HG03520 (cell line): ENCODE measurements around the gene LTO1.

ENCODE experiments used
- ATAC-seq: cut with Tn5 transposase; IDR thresholded peaks from one replicate; pipeline ENCODE4 v1.9.1; 2021; ENCODE audit warnings: mild to moderate bottlenecking, moderate library complexity; ENCODE audit not compliant: unreplicated experiment

The LTO1 gene

DNA sequence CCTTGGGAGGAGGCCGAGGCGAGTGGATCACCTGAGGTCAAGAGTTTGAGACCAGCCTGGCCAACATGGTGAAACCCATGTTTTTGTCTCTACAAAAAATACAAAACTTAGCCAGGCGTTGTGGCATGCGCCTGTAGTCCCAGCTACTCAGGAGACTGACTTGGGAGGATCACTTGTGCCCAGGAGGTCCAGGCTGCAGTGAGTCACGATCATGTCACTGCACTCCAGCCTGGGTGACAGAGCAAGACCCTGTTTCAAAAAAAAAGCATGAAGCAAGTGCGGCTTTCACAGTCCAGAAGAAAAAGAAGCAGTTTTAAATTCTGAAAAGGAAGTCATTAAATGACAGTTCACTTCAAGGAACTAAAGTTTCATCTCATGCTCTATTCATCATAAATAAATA is 7.1 kb upstream of the LTO1 start:
- no peak for ATAC-seq

DNA sequence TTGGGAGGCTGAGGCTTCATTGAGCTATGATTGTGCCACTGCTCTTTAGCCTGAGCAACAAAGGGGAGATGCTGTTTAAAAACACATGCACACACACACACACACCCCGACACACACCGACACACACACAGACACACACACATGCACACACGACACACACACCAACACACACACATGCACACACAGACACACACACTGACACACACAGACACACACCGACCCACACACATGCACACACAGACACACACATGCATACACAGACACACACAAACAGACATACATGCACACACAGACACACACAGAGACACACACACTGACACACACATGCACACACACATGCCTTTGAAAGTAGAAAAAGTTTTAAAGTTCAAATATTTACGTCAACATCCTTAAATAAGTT is 5.5 kb upstream of the LTO1 start:
- ATAC-seq = no peak

DNA sequence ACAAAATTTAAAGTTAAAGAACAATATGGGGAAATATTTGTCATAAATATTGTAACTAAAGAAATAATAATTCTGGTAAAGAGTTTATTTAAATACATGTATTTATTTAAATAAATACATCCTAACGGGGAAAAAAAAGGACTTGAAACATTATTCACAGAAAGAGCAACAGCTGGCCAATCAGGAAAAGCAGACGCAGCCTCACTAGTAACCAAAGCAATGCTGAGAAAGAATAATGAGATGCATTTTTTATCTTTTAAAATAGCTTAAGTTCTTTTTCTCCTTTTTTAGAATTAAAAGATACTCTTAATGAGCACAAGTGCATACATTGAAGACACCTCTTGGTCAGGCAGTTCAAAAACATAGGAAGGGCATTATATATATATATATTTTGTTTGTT is 2.6 kb upstream of the LTO1 start:
- no peak for ATAC-seq

DNA sequence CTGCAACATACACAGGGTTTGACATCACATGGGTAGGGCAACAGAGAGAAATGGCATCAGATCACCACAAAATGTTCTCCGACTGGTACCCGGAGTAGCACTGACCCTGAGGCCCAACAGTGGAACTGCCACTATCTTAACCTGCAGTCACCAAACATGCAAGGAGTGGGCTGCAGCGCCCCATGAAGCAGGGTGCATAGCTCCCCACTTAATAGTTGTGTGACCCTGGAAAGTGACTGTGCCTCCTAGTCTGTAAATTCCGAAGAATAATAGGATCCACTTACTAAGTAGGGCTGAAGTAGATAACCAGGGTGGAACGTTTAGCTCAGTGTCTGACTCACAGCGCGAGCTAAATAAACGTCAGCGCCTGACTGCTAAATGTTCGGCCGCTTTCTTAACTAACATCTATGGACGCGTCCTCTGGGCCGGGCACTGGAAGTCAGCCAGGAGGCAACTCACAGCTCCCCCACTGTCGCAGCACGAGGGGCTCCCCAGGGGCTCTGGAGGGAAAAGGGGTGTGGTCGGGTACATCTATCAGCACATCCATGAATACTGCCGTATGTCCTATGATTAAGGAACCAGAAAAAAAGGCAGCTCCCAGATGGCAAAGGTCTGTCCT is 777 bp downstream of the LTO1 start:
- no peak for ATAC-seq

DNA sequence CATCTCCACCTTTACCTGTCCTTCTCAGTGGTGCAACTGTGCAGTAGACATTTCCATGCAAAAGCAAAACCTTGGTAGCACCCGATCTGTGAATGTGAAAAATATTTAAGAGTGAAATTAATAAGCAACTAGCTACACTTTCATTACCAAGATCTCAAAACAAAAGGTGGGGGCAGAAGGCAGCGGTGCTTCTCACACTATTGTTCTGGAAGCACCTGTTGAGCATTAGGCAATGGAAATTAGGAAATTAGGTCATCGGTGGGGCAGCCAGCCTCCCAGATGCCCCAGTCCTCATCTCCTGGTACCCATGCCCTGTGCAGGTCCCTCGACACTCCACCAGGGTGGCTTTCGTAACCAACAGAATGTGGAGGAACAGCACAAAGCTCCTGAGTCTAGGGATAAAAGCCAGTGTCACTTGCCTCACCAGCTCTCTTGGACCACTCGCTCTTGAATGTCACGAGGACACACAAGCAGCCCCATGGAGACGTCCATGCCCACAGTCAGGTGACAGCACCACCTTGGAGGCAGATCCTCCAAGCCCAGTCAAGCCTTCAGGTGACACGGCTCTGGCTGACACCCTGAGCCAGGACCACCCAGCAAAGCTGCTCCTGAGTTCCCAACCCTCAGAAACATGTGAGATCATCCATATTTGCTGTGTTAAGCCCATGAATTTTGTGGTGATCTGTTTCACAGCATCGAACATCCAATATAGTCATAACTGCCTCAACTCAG is 3.3 kb downstream of the LTO1 start:
- ATAC-seq = no peak

DNA sequence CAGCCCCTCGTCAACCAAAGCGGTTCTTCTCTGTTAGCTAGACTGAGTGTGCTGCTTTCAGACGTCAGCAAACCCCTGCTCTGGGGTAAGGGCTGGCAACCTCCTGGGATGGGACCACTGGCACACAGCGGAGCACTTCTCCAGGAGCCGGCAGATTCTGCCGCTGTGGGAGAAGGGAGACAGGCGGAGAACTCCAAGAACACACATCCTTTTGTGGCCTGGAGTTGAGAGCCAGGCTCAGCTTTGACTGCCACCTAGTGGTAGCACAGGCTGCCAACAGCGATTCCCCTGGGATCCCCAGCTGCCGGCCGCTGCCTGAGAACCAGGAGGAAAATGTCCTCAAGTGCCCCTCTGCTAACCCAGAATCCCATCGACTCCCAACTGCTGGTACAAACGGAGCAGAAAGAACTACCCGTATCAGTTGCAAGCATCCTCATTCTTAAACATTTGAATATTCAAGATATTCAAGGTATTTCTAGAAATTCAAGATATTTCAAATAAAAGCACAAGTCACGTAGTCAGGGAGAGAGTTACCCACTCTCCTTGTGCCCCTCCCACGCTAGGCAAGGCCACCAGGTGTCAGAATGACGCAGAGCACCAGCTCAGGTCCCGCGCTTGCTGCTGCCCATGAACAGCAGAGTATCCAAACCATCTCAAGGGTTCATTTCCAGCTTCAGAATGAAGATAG is 4.9 kb downstream of the LTO1 start:
- no peak for ATAC-seq

DNA sequence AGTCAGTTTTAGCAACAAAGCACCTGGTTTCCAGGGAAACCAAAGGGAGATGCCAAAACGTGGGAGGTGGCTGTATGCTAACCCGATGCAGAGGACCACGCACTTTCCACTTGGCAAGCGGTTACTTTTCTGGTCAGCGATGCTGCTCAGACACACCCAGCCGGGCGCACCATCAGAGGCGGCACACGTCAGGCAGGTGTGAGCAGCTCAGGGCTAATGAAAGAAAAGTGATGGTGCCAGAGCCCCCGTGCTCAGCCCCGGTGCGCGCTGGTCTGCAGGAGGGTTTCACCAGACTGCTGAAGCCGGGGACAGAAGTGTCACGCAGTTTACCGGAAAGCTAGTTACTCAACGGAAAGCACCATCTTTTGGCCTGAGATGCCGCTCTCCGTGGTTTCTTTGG is 5.7 kb downstream of the LTO1 start:
- no peak for ATAC-seq

DNA sequence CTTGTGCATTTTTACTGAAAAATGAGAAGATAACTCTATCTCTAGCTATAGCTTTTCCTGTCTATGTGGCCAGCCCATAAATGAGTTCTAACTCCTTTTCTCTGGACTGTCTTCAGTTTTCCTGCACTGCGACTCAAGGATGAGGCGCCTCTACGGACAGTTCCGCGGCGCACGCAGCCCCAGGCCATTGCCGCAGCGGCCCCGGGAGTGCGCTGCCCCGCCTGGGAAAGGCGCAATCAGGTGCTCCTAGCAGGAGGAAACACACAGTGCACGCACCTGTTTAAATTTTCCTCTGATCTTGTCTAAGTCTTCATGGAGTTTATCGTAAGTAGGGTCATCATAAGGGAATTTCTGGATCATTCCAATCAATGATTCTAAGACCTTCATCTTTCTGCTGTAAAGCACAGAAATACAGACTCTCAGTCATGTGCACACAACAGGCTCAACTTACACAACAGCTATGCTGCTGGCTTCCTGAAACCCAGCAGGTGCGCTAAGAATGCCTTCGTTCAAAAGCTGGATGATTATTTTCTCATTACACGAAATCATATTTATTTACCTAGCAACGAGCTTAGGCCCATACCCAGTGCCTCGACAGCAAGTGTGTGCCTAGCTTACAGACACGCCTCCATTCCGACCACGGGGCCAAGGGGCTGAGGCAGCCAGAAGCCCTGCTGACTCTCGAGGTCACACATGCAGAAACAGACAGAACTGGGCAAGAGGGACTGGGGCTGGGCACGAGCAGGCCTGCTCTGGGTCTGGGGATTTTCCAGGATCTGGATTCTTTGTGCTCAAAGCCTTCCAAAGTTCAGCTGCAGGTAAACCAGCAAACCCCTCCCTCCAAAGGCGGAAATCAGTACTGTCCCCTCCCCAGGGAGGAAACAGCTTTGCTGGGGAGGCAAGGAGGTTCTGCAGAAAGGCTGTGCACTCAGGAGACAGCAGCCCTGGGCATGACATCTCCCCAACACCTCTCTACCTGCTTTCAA is 7.2 kb downstream of the LTO1 start:
- ATAC-seq = no peak

DNA sequence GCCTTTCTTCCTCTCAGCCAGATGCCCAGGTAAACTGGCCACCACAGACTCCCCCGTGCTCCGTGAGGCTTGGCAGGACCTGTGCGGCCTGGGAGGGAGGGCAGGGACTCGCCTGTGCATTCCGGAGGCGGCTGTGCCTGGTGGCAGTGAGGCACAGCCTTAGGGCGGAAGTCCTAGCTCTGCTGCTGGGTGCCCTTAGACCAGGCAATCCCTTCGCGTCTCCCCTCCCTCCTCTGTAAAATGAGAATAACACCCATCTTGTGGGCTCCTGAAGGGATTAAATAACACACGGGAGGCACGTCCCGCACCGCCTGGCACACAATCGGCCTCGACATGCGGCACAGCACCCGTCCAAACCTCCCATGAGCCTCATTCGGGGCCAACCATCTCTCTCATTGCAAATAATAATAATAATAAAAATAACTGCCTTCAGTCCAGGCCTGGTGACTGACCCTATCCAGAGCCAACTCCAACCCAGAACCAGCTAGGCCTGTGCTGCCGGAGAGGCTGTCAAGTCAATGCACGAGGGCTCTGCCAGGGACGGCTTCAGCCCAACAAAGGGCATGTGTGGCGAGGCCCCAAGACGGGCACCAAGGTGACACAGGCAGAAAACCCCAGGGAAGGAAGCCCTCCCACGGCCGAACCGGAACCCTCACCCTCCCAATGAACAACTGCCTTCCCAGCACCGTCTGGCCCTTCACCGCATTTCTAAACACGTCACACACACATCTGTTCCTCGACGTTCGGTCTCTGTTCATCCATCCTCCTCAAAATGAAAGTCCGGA is 8.2 kb downstream of the LTO1 start:
- ATAC-seq = no peak

DNA sequence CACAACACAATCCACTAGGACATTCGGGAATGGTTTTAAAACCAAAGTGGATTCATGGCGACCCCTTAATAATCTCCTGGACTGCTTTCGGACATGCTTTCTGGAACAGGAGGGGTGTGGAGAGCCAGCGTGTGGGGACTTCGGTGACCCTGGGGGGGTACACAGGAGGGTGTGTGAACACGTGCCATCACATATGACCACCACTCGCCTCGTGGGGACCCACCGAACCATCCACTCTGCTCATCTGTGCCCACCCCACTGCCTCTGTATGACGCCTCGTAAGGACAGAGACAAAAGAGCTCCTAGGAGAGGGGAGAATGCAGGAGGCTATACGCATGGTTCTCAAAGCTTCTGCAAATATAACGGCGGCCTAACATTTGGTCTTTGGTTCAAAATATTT is 8.9 kb downstream of the LTO1 start:
- ATAC-seq = no peak

DNA sequence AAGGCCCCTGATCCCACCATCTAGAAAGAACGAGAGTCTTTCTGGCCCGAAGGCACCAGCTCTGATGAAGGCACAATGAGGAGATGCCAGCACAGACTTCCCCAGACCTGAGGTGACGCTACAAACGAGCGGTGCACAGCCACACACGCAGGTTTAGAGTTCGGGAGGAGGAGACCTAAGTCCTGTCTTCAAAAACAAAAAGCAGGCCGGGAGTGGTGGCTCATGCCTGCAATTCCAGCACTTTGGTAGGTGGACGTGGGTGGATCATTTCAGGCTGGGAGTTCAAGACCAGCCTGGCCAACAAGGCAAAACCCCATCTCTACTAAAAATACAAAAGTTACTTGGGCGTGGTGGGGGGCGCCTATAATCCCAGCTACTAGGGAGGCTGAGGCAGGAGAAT is 9.5 kb downstream of the LTO1 start:
- no peak for ATAC-seq

DNA sequence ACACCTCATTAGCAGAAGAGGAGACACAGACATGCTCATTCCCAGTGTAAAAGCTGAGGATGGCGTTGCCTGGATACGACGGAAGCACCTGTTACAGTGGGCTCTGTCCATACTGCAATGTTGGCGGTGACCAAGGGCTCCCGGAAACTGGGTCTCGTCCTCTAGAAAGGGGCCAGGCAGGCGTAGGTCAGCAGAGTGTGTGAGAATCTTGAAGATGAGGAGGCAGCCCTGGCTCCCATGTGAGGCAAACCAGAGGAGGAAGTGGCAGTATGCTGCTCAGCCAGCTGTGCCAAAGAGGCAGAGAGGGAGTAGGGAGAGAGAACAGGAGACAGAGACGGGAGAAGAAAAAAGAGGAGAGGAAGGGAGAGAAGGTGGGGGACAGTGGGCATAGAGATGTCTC is 10.3 kb downstream of the LTO1 start:
- no peak for ATAC-seq

DNA sequence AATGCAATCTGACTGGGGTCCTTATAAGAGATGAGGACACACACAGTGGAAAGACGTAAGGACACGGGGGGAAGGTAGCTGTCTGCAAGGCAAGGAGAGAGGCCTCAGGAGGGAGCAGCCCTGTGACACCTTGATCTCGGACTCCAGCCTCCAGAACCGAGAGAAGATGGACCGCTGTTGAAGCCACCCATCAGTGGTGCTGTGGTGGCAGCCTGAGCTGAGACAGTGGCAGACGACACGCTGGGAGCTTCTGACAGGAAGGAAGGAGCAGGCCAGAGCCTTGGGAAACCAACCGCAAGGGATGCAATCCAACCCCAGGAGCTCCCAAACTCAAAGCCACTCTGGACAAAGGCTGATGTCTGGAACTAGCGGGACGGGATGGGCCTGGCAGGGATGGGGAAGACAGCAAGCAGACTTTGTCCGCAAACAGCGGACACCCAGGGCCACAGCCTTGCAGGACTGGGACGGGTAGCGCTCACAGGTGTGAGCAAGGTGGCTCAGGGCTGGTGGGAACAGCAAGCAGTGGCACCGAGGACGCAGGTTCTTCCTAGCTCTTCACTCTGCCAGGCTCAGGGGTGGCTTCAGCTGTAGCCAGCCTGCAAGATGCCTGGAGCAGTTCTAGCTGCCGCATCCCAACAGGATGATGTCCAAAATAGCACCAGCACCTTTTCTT is 10.9 kb downstream of the LTO1 start:
- ATAC-seq = no peak

DNA sequence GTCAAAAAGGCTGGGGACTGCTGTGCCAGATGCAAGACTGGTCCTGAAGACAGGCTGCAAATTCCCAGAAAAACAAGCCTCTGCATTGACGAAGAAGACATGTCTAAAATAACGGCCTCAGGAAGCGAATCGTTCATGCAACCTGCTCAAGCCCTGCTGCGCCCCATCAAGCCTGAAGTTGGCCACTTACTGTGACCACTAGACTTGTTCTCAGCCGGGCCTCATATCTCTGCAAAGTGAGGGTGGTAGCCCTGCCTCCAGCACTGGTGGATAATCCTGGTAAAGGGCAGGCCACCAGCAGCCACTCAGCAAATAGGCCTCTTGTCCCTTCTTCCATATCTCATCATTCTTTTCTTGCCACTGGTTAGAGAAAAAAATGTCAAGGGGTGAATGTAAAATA is 11.8 kb downstream of the LTO1 start:
- no peak for ATAC-seq

DNA sequence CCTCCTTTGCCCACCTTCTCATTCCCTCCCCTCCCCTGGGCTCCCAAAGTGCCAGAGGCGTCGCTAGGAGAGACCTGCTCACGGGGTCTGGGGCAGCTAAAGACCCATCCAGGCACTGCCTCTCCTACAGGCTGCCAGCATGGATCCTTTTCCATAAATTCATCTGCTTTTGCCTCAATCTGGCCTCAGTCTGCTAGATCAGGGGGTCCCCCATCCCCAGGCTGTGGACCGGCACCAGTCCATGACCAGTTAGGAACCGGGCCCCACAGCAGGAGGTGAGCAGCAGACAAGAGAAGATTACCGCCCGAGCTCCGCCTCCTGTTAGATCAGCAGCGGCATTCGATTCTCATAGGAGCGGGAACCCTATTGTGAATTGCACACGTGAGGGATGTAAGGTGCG is 12.3 kb downstream of the LTO1 start:
- ATAC-seq = no peak

DNA sequence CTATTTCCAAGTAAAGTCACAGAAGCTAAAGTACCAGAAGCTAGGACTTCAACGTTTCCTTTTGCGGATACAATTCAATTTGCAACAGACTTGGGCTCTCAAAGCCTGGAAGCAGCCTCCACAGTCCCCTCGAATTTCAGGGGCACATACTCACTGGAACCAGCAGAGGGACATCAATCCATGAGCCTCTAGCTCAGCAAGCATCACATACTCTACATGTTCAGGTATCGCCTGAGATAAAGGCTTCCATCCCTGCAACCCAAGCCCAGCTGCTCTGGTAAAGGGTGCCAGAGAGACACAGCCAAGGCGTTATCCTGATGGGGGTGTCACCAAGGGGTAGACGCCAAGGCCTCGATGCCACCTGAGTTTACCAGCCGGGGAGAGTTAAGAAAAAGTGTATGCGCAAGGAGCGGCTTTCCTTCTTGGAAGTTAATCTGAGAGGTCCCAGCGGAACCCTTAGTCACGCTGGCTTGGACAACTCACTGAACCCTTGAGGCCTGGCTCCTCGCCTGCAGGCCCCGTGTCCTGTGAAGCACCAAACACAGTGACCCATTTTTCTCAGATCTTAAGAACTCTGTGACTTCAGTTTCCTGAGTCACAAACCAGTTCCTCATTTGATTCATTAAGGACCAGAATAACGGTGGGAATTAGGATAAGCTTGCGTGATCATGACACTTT is 13.0 kb downstream of the LTO1 start:
- ATAC-seq = no peak

DNA sequence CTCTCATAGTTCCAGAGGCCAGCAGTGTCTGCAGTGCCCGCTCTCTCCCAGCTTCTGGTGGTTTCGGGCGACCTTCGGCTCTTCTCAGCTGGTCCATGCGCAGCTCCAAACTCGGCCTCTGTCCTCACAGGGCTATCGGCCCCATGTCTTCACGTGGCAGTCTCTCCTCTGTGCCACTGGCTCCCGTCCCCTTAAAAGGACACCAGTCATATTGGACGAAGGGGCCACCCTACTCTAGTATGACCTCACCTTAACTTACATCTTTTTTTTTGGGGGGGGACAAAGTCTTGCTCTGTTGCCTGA is 13.8 kb downstream of the LTO1 start:
- no peak for ATAC-seq

DNA sequence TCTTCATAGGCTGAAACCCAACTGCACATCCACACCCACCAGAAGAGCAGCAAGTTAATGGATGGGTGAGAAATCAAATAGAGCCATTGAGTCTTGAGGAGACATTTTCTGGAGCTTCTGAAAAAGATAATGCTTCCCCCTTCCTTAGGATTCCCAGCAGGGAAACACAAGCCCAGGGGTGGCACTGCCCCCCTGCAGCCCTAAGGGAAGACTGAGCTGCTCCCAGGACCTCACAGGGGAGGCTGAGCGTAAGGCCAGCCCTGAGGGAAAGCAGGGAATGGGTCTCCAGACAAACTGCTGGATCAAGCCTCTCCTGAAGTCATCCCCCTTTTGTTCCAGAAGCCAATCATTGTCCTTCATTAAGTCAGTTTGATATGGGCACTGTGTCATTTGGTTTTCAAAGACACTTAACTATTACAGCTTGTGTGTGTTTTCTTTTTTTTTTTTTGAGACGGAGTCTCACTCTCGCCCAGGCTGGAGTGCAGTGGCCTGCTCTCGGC is 15.1 kb downstream of the LTO1 start:
- ATAC-seq = no peak

DNA sequence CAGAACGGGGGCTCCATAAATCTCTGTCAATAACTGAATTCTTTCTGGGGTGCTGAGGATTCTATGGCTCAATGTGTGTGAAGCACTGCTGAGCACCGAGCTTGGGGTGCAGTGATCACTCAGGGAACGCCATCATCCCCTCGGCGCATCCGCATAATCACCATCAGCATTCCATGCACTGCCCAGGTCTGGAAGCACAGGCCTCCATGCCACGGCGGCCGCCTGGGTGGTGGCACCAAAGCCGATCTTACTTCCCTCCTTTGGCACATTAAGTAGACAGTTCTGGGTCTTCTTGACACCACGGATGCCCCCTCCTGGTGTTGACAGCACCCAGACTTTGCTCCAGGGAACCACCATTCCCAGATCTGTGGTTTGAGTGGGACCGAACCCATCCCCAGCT is 15.6 kb downstream of the LTO1 start:
- ATAC-seq = no peak
